ENCODE results near the gene PHETA1. TPM values are rescaled to one million over a fixed set of nuclear protein-coding genes. Genes with fewer than 3 reads are reported as not detected.

PHETA1 gene
- total and polyA plus RNA-seq, 2 experiments from 2014 or later: 7.9 to 12.9 TPM

GRCh38 chr12:111414711-111415252 lies 45.9 kb upstream of the PHETA1 start:
- Histone ChIP-seq H3K9me2 (ENCODE audit: insufficient read depth) (no peaks in the 10 kb centered on the region), H3K9me3 (ENCODE audit: low read depth) (no peaks in the 10 kb centered on the region), H4K20me1 (ENCODE audit: insufficient read depth) (no peaks in the 10 kb centered on the region), H3K4me2 (ENCODE audit: unreplicated experiment) (no peak overlapping the region), H3F3A (ENCODE audit: insufficient read depth) (peaks cover 64% of the 10 kb centered on the region), H3K27ac (peak overlapping the region; percentile 84), H3K79me2 (ENCODE audit: insufficient read depth) (peaks cover 97% of the 10 kb centered on the region), H3K36me3 (ENCODE audit: low read depth) (no peaks in the 10 kb centered on the region; the same call in 1 of the 2 replicates), H2AFZ (no peak overlapping the region), H3K9ac (no peak overlapping the region), H3K27me3 (replicated peaks; ENCODE audit: insufficient read depth) (no peaks in the 10 kb centered on the region), H3K4me3 (no peak overlapping the region), H3K4me1 (ENCODE audit: insufficient read depth) (peaks cover 44% of the 10 kb centered on the region)
- in situ Hi-C loops (cut with MboI): no loop called here
- TF ChIP-seq EZH2 (IDR thresholded peaks at IDR 0.05; ENCODE audit: insufficient read depth, poor library complexity, severe bottlenecking) (no peak), EZH2phosphoT487 (IDR thresholded peaks at IDR 0.05; ENCODE audit: insufficient read depth, low read depth) (no peak)
- no peak for DNase-seq
- 91 to 99% methylated on average over 7 of the region's 7 CpGs for WGBS, 2 experiments (ENCODE audit: low coverage in 1 of 2, low lambda C conversion rate in 2 of 2, missing lambda C conversion rate in 2 of 2)

GRCh38 chr12:111413442-111414086 lies 44.7 kb upstream of the PHETA1 start:
- H3K4me1 ChIP-seq (ENCODE audit: insufficient read depth): peaks cover 56% of the 10 kb centered on the region
- peak; percentile 89 for DNase-seq
- peak overlapping the region; percentile 5 for H3K4me2 ChIP-seq (ENCODE audit: unreplicated experiment)
- WGBS, 2 experiments (ENCODE audit: low coverage in 1 of 2, low lambda C conversion rate in 2 of 2, missing lambda C conversion rate in 2 of 2): 27 to 29% methylated on average over 12 of the region's 12 CpGs
- TF ChIP-seq EZH2 (IDR thresholded peaks at IDR 0.05; ENCODE audit: insufficient read depth, poor library complexity, severe bottlenecking) (no peak), EZH2phosphoT487 (IDR thresholded peaks at IDR 0.05; ENCODE audit: insufficient read depth, low read depth) (no peak)
- in situ Hi-C loops (cut with MboI): no loop called here
- H3K36me3 ChIP-seq (ENCODE audit: low read depth): no peaks in the 10 kb centered on the region
- no peaks in the 10 kb centered on the region for H3K9me3 ChIP-seq (ENCODE audit: low read depth)
- H3K9ac ChIP-seq: peak overlapping the region; percentile 48
- no peaks in the 10 kb centered on the region for H3K27me3 ChIP-seq (replicated peaks; ENCODE audit: insufficient read depth)
- no peaks in the 10 kb centered on the region for H3K9me2 ChIP-seq (ENCODE audit: insufficient read depth)
- H2AFZ ChIP-seq: no peak overlapping the region
- peaks cover 97% of the 10 kb centered on the region for H3K79me2 ChIP-seq (ENCODE audit: insufficient read depth)
- no peak overlapping the region for H3K4me3 ChIP-seq
- peak overlapping the region; percentile 84 for H3K27ac ChIP-seq
- peaks cover 68% of the 10 kb centered on the region for H3F3A ChIP-seq (ENCODE audit: insufficient read depth)
- no peaks in the 10 kb centered on the region for H4K20me1 ChIP-seq (ENCODE audit: insufficient read depth)

- H2AFZ ChIP-seq: no peak overlapping the region
- H3K4me1 ChIP-seq (ENCODE audit: insufficient read depth): peaks cover 61% of the 10 kb centered on the region
- H4K20me1 ChIP-seq (ENCODE audit: insufficient read depth): no peaks in the 10 kb centered on the region
- H3F3A ChIP-seq (ENCODE audit: insufficient read depth): peaks cover 74% of the 10 kb centered on the region
- in situ Hi-C loops (cut with MboI): no loop called here
- H3K9me3 ChIP-seq (ENCODE audit: low read depth): no peaks in the 10 kb centered on the region
- TF ChIP-seq EZH2 (IDR thresholded peaks at IDR 0.05; ENCODE audit: insufficient read depth, poor library complexity, severe bottlenecking) (no peak), EZH2phosphoT487 (IDR thresholded peaks at IDR 0.05; ENCODE audit: insufficient read depth, low read depth) (no peak)
- H3K4me2 ChIP-seq (ENCODE audit: unreplicated experiment): no peak overlapping the region
- DNase-seq: peak; percentile 45
- H3K27me3 ChIP-seq (replicated peaks; ENCODE audit: insufficient read depth): no peaks in the 10 kb centered on the region
- H3K36me3 ChIP-seq (ENCODE audit: low read depth): no peaks in the 10 kb centered on the region
- no peaks in the 10 kb centered on the region for H3K9me2 ChIP-seq (ENCODE audit: insufficient read depth)
- H3K27ac ChIP-seq: peak overlapping the region; percentile 84
- peaks cover 99% of the 10 kb centered on the region for H3K79me2 ChIP-seq (ENCODE audit: insufficient read depth)
- H3K4me3 ChIP-seq: no peak overlapping the region
- H3K9ac ChIP-seq: 0 out of 2 replicates have a peak overlapping the region, but pooled peaks have one; percentile 7
- 60 to 71% methylated on average over 6 of the region's 6 CpGs for WGBS, 2 experiments (ENCODE audit: low coverage in 1 of 2, low lambda C conversion rate in 2 of 2, missing lambda C conversion rate in 2 of 2)
These were observed 44.0 kb upstream of the PHETA1 start for GRCh38 chr12:111412830-111413441.

- Histone ChIP-seq H4K20me1 (ENCODE audit: insufficient read depth) (no peaks in the 10 kb centered on the region), H3K4me1 (ENCODE audit: insufficient read depth) (peaks cover 65% of the 10 kb centered on the region), H3K9me3 (ENCODE audit: low read depth) (no peaks in the 10 kb centered on the region), H2AFZ (no peak overlapping the region), H3K9ac (peak overlapping the region; percentile 7; the same call in 1 of the 2 replicates), H3K4me3 (no peak overlapping the region), H3K27me3 (replicated peaks; ENCODE audit: insufficient read depth) (no peaks in the 10 kb centered on the region), H3F3A (ENCODE audit: insufficient read depth) (peaks cover 78% of the 10 kb centered on the region), H3K36me3 (ENCODE audit: low read depth) (no peaks in the 10 kb centered on the region), H3K79me2 (ENCODE audit: insufficient read depth) (peaks cover 99% of the 10 kb centered on the region), H3K9me2 (ENCODE audit: insufficient read depth) (no peaks in the 10 kb centered on the region), H3K4me2 (ENCODE audit: unreplicated experiment) (no peak overlapping the region), H3K27ac (peak overlapping the region; percentile 84)
- TF ChIP-seq EZH2 (IDR thresholded peaks at IDR 0.05; ENCODE audit: insufficient read depth, poor library complexity, severe bottlenecking) (no peak), EZH2phosphoT487 (IDR thresholded peaks at IDR 0.05; ENCODE audit: insufficient read depth, low read depth) (no peak)
- WGBS, 2 experiments (ENCODE audit: low coverage in 1 of 2, low lambda C conversion rate in 2 of 2, missing lambda C conversion rate in 2 of 2): 81 to 83% methylated on average over 15 of the region's 15 CpGs
- in situ Hi-C loops (cut with MboI): no loop called here
- peak; percentile 17 for DNase-seq
These were observed 43.3 kb upstream of the PHETA1 start for GRCh38 chr12:111412007-111412829.

Measured in GM23248 (cell line).